ENCODE data around the gene UVRAG.

The UVRAG gene

DNA sequence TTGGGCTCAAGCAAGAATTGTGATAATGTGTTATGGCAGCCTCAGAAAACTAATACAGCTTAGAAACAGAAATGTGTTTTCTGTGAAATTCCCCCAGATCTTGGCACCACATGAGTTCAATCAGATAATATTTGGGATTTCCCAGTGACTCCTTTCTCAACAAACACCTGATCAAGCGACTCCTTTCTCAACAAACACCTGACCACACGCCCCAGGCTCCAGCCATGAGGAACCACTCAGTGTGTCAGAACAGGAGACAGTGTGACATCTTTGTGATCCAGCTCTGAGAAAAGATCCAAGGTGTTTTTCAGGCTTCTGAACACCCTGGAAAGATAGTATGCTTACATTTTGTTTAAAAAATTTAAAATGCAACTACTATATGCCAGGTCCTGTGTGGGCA lies 1.9 kb upstream of the UVRAG start:
- H3K4me3 ChIP-seq (ENCODE audit: low read depth in 1 of 2, low read length in 2 of 2): no peak overlapping the region
- no peak overlapping the region for H3K27ac ChIP-seq (ENCODE audit: low read length)

DNA sequence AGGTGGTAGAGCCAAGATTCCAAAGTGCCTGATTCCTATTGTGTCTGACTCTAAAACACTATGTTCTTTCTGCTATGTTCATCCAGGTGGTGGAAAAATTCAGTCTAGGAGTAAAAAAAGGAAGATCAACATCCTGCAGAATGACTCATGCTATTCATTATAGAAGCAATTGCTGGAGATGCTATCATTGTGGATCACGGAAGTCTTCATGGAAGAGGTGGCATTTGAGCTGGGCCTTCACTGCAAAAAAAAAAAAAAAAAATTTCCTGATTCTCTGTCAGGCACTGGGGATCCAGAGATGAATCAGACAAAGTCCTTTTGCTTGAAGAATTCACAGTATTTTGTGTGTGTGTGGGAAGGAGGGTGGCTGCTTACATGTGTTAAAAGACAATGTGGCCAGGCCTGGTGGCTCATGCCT lies 1.4 kb upstream of the UVRAG start:
- Histone ChIP-seq H3K36me3 (ENCODE audit: control insufficient read depth in 1 of 2, insufficient read depth in 2 of 2, low read length in 2 of 2) (no peaks in the 10 kb centered on the region), H3K9me3 (ENCODE audit: control insufficient read depth in 1 of 2, low read length in 2 of 2) (no peaks in the 10 kb centered on the region), H3K4me1 (ENCODE audit: control insufficient read depth in 1 of 2, insufficient read depth in 2 of 2, low read length in 2 of 2) (peaks cover 14 to 16% of the 10 kb centered on the region in 2 donors), H3K27ac (ENCODE audit: low read length) (no peak overlapping the region), H3K27me3 (ENCODE audit: low read depth, low read length) (no peaks in the 10 kb centered on the region), H3K4me3 (ENCODE audit: low read depth in 1 of 2, low read length in 2 of 2) (no peak overlapping the region)

More for the DNA sequence above, 1.9 kb upstream of the UVRAG start:
- no peaks in the 10 kb centered on the region for H3K9me3 ChIP-seq (ENCODE audit: control insufficient read depth in 1 of 2, low read length in 2 of 2)
- H3K27me3 ChIP-seq (ENCODE audit: low read depth, low read length): no peaks in the 10 kb centered on the region
- no peaks in the 10 kb centered on the region for H3K36me3 ChIP-seq (ENCODE audit: control insufficient read depth in 1 of 2, insufficient read depth in 2 of 2, low read length in 2 of 2)
- H3K4me1 ChIP-seq (ENCODE audit: control insufficient read depth in 1 of 2, insufficient read depth in 2 of 2, low read length in 2 of 2): peaks cover 14 to 16% of the 10 kb centered on the region in 2 donors

DNA sequence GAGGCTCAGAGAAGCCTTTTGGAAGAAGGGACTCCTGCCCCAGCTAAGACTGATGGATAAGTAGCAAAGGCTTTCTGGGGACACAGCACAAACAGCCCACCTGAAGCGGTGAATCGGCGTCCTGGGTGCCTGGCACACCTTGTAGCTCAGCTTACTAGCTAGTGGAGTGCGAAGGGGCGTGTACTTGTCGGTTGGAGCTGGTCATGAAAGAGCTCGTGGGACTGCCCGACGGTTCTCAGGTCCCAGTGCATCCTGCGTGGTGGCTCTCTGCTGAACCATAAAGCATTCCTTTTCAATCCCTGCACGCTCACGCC lies 690 bp upstream of the UVRAG start:
- peak overlapping the region; percentile 81 to 93 for H3K4me3 ChIP-seq (ENCODE audit: low read depth in 1 of 2, low read length in 2 of 2)
- no peaks in the 10 kb centered on the region for H3K9me3 ChIP-seq (ENCODE audit: control insufficient read depth in 1 of 2, low read length in 2 of 2)
- H3K27me3 ChIP-seq (ENCODE audit: low read depth, low read length): no peaks in the 10 kb centered on the region
- peaks cover 14 to 16% of the 10 kb centered on the region in 2 donors for H3K4me1 ChIP-seq (ENCODE audit: control insufficient read depth in 1 of 2, insufficient read depth in 2 of 2, low read length in 2 of 2)
- peak overlapping the region; percentile 68 for H3K27ac ChIP-seq (ENCODE audit: low read length)
- no peaks in the 10 kb centered on the region for H3K36me3 ChIP-seq (ENCODE audit: control insufficient read depth in 1 of 2, insufficient read depth in 2 of 2, low read length in 2 of 2)

DNA sequence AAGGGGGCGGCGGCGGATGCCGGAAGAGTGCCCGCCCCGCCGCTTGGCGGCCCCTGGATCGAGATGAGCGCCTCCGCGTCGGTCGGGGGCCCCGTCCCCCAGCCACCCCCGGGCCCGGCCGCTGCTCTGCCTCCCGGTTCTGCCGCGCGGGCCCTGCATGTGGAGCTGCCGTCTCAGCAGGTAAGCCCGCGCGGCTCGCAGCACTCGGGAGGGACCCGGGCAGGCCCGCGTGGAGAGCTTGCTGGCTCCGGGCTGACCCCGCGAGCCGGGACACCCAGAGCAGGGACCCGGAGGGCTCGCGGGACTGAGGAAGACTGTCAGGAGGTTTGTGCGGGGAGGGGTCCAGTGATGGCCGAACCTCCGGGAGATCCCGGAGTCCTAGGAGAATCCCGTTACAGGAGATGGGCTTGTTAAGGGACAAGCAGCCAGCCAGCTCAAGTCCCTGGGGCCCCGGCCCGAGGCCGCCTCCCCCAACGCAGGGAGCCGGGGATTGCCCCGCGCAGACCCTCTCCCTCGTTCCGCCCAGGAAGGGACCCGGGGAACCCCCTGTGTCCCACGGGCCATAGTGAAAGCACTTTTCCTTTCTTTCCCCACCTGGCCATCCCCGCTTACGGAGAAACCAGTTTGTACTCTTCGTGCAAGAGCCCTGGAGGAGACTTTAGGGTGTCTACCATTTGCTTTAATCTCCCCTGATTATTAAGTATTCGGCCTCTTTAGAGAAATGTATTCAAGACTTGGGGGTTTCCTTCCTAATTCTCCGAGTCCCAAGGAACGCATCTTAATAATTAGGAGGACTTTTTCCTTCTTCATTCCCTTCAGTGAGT lies 547 bp downstream of the UVRAG start:
- H3K27me3 ChIP-seq (ENCODE audit: low read depth, low read length): no peaks in the 10 kb centered on the region
- H3K4me1 ChIP-seq (ENCODE audit: control insufficient read depth in 1 of 2, insufficient read depth in 2 of 2, low read length in 2 of 2): peaks cover 14 to 16% of the 10 kb centered on the region in 2 donors
- no peaks in the 10 kb centered on the region for H3K36me3 ChIP-seq (ENCODE audit: control insufficient read depth in 1 of 2, insufficient read depth in 2 of 2, low read length in 2 of 2)
- no peaks in the 10 kb centered on the region for H3K9me3 ChIP-seq (ENCODE audit: control insufficient read depth in 1 of 2, low read length in 2 of 2)
- H3K27ac ChIP-seq (ENCODE audit: low read length): peak overlapping the region; percentile 73
- peak overlapping the region; percentile 81 to 93 for H3K4me3 ChIP-seq (ENCODE audit: low read depth in 1 of 2, low read length in 2 of 2)

DNA sequence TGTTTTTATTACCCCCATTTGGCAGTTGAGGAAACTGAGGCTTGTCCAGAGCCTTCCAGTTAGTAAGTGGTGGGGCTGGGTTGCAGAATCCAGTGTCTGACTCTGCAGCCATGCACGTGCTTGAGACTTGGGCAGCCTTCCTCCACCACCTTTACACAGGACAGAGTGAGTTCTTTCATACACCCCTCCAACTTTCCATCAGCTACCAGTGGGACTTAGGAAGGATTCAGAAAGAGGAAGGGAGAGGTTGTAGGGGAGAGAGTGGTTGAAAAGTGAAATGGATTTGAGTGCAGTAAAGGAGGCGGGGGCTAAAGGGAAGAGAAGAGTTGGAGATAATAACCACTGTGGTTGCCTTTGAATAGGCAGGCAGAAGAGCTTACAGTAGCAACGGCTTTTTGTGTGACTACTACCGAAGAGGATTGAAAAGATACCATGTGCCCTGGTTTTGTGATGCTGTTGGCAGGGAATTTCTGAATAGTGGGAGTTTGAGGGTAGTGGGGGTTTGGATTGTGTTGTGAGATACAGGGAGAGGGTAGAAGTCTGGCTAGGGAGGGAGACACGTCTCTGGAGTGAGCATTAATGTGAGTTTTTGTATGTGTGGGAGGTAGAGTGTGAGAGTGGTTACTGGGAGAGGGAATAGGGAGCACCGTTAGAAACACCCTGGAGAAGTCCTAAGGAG lies 1.7 kb downstream of the UVRAG start:
- H3K27me3 ChIP-seq (ENCODE audit: low read depth, low read length): no peaks in the 10 kb centered on the region
- peak overlapping the region; percentile 81 to 93 for H3K4me3 ChIP-seq (ENCODE audit: low read depth in 1 of 2, low read length in 2 of 2)
- H3K4me1 ChIP-seq (ENCODE audit: control insufficient read depth in 1 of 2, insufficient read depth in 2 of 2, low read length in 2 of 2): peaks cover 14 to 20% of the 10 kb centered on the region in 2 donors
- no peaks in the 10 kb centered on the region for H3K9me3 ChIP-seq (ENCODE audit: control insufficient read depth in 1 of 2, low read length in 2 of 2)
- H3K36me3 ChIP-seq (ENCODE audit: control insufficient read depth in 1 of 2, insufficient read depth in 2 of 2, low read length in 2 of 2): no peaks in the 10 kb centered on the region
- H3K27ac ChIP-seq (ENCODE audit: low read length): peak overlapping the region; percentile 40

DNA sequence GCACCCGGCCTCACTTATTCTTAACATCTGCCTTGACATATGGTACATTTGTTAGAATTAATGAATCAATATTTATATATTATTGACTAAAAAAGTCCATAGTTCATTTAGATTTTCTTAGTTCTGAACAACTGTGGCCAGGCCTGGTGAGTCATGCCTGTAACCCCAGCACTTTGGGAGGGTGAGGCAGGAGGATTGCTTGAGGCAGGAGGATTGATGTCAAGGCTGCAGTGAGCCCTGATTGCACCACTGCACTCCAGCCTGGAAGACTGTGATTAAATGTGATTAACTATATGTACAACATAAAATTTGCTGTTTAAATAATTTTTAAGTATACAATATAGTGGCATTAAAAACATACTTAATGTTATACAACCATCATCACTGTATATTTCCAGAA lies 5.6 kb downstream of the UVRAG start:
- H3K4me3 ChIP-seq (ENCODE audit: low read depth in 1 of 2, low read length in 2 of 2): no peak overlapping the region
- no peaks in the 10 kb centered on the region for H3K27me3 ChIP-seq (ENCODE audit: low read depth, low read length)
- peaks cover 14 to 37% of the 10 kb centered on the region in 2 donors for H3K4me1 ChIP-seq (ENCODE audit: control insufficient read depth in 1 of 2, insufficient read depth in 2 of 2, low read length in 2 of 2)
- no peaks in the 10 kb centered on the region for H3K9me3 ChIP-seq (ENCODE audit: control insufficient read depth in 1 of 2, low read length in 2 of 2)
- H3K27ac ChIP-seq (ENCODE audit: low read length): no peak overlapping the region
- H3K36me3 ChIP-seq (ENCODE audit: control insufficient read depth in 1 of 2, insufficient read depth in 2 of 2, low read length in 2 of 2): no peaks in the 10 kb centered on the region

DNA sequence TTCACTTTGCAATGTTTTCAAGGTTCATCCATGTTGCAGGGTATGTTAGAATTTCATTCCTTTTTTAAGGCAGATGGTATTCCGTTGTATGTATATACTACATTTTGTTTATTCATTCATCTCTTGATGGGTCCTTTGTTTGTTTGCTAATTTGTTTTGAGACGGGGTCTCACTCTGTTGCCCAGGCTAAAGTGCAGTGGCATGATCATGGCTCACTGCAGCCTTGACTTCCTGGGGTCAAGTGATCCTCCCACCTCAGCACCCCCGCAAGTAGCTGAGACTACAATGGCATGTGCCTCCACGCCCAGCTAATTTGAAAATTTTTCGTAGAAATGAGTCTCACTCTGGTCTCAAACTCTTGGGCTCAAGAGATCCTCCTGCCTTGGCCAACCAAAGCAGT lies 6.2 kb downstream of the UVRAG start:
- Histone ChIP-seq H3K9me3 (ENCODE audit: control insufficient read depth in 1 of 2, low read length in 2 of 2) (no peaks in the 10 kb centered on the region), H3K36me3 (ENCODE audit: control insufficient read depth in 1 of 2, insufficient read depth in 2 of 2, low read length in 2 of 2) (no peaks in the 10 kb centered on the region), H3K4me3 (ENCODE audit: low read depth in 1 of 2, low read length in 2 of 2) (no peak overlapping the region), H3K27me3 (ENCODE audit: low read depth, low read length) (no peaks in the 10 kb centered on the region), H3K4me1 (ENCODE audit: control insufficient read depth in 1 of 2, insufficient read depth in 2 of 2, low read length in 2 of 2) (peaks cover 12 to 40% of the 10 kb centered on the region in 2 donors), H3K27ac (ENCODE audit: low read length) (no peak overlapping the region)

DNA sequence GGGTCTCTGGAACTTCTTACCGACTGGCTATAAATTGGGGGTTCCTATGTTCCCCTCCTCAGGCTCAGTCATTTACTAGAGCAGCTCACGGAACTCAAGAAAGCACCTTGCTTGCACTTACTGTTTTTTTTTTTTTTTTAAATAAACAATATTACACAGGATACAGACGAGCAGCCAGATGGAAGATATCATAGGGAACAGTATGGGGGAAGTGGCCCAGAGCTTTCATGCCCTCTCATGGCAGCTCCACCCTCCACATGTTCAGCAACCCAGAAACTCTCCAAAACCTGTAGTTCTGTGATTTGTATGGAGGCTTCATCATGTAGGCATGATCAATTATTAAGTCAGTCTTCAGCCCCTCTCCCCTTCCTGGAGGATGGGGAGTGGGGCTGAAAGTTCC lies 7.5 kb downstream of the UVRAG start:
- Histone ChIP-seq H3K9me3 (ENCODE audit: control insufficient read depth in 1 of 2, low read length in 2 of 2) (no peaks in the 10 kb centered on the region), H3K36me3 (ENCODE audit: control insufficient read depth in 1 of 2, insufficient read depth in 2 of 2, low read length in 2 of 2) (no peaks in the 10 kb centered on the region), H3K4me1 (ENCODE audit: control insufficient read depth in 1 of 2, insufficient read depth in 2 of 2, low read length in 2 of 2) (peaks cover 2 to 43% of the 10 kb centered on the region in 2 donors), H3K27ac (ENCODE audit: low read length) (no peak overlapping the region), H3K4me3 (ENCODE audit: low read depth in 1 of 2, low read length in 2 of 2) (no peak overlapping the region), H3K27me3 (ENCODE audit: low read depth, low read length) (no peaks in the 10 kb centered on the region)

DNA sequence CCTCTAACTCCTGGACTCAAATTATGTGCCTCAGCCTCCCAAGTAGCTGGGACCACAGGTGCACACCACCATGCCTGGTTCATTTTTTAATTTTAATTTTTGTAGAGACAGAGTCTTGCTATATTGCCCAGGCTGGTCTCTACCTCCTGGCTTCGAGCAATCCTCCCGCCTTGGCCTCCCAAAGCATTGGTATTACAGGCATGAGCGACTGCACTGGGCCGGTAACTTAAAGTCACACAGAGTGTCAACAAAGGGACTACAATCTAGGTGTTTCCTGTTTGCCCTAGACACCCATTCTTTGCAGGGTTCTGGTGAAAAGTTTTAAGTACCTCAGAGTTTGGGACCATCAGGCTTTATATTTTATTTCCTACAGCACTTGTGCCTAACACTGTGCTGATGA lies 8.4 kb downstream of the UVRAG start:
- H3K27ac ChIP-seq (ENCODE audit: low read length): no peak overlapping the region
- no peaks in the 10 kb centered on the region for H3K9me3 ChIP-seq (ENCODE audit: control insufficient read depth in 1 of 2, low read length in 2 of 2)
- no peak overlapping the region for H3K4me3 ChIP-seq (ENCODE audit: low read depth in 1 of 2, low read length in 2 of 2)
- H3K27me3 ChIP-seq (ENCODE audit: low read depth, low read length): no peaks in the 10 kb centered on the region
- no peaks in the 10 kb centered on the region for H3K36me3 ChIP-seq (ENCODE audit: control insufficient read depth in 1 of 2, insufficient read depth in 2 of 2, low read length in 2 of 2)
- peaks cover 6 to 51% of the 10 kb centered on the region in 2 donors for H3K4me1 ChIP-seq (ENCODE audit: control insufficient read depth in 1 of 2, insufficient read depth in 2 of 2, low read length in 2 of 2)

DNA sequence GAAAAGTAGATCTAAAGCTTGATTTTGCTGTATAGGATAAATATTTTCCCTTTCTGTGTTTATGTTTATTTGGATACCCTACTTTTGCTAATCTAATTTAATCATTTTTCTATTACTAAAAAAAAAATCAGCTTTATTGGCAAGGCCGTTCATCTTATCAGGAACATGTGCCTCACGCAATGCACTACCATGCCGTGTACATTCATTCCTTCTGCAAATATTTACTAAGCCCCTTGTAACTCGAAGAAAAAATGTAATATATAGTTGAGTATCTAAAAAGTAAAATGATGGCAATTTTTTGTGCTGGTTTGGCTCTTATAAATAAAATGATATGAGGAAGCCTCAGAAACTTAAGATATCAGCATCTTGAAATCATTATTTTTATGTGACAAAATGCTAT lies 8.9 kb downstream of the UVRAG start:
- Histone ChIP-seq H3K27me3 (ENCODE audit: low read depth, low read length) (no peaks in the 10 kb centered on the region), H3K27ac (ENCODE audit: low read length) (peak overlapping the region; percentile 43), H3K36me3 (ENCODE audit: control insufficient read depth in 1 of 2, insufficient read depth in 2 of 2, low read length in 2 of 2) (no peaks in the 10 kb centered on the region), H3K9me3 (ENCODE audit: control insufficient read depth in 1 of 2, low read length in 2 of 2) (no peaks in the 10 kb centered on the region), H3K4me3 (ENCODE audit: low read depth in 1 of 2, low read length in 2 of 2) (no peak overlapping the region), H3K4me1 (ENCODE audit: control insufficient read depth in 1 of 2, insufficient read depth in 2 of 2, low read length in 2 of 2) (peaks cover 6 to 51% of the 10 kb centered on the region in 2 donors)

DNA sequence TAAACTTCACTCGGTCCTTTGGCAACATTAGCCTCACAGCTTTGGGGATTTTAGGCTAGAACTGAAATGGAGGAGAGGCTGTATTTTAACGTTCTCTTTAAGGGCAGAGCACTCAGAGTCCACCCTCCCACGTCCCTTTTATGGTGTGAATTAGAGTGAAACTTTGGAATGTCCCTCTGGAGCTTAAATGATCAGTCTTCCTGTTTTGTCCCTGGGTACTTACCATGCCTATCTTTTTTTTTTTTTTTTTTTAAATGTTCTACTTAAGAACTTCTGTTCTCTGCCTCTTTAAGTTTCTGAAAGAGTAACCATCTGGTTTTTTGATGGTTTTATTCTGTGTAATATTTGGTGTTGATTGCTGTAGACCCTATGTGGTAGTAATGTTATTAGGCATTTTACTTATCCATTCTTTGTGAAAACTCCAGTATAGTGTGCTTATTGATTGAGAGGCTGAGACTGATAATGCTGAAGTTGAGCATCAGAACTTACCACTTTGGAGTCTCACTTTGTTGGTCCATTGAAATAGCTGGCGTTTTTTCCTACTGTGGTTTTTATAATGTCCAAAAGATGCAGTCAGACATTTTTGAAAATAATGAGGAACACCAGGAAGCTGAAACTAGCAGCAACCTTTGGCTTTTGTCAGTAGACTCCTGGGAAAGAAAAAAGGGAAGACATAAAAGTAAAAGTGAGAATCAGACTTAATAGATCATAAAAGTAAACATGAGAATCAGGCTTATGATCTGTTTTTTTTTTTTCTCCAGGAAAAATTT lies 11.6 kb downstream of the UVRAG start:
- Histone ChIP-seq H3K27me3 (ENCODE audit: low read depth, low read length) (no peaks in the 10 kb centered on the region), H3K4me1 (ENCODE audit: control insufficient read depth in 1 of 2, insufficient read depth in 2 of 2, low read length in 2 of 2) (peaks cover 6 to 55% of the 10 kb centered on the region in 2 donors), H3K27ac (ENCODE audit: low read length) (peak overlapping the region; percentile 74), H3K4me3 (ENCODE audit: low read depth in 1 of 2, low read length in 2 of 2) (peak overlapping the region; percentile 11 to 26), H3K9me3 (ENCODE audit: control insufficient read depth in 1 of 2, low read length in 2 of 2) (no peaks in the 10 kb centered on the region), H3K36me3 (ENCODE audit: control insufficient read depth in 1 of 2, insufficient read depth in 2 of 2, low read length in 2 of 2) (no peaks in the 10 kb centered on the region)

All from muscle layer of duodenum (tissue), 2 donors.